Tibial nerve (tissue), 4 donors: Measurements from ENCODE around the gene TNFSF15. TPM values are rescaled to one million over a fixed set of nuclear protein-coding genes. Genes with fewer than 3 reads are reported as not detected.

Experiments
- DNase-seq, 2 donors: peaks; one replicate each; pipeline ENCODE4 v3.0.0-alpha.2; 2019; ENCODE audit warnings: low spot score in 2 of 2
- H3K27ac ChIP-seq, 4 donors: fragments of 200-600 bp; sonication (generic) in 3 of 4; one replicate each; pipeline ENCODE4 v1.5.1; 2017 to 2019; ENCODE audit warnings: mild to moderate bottlenecking in 1 of 4
- H3K27me3 ChIP-seq, 2 donors: fragments of 200-600 bp; sonication (generic) in 1 of 2; one replicate each; pipeline versions ENCODE4 v1.5.1 to v1.6.0; 2017 to 2019
- H3K36me3 ChIP-seq, 3 donors: fragments of 200-600 bp; sonication (generic); one replicate each; pipeline ENCODE4 v1.5.1; 2018 to 2019
- H3K4me1 ChIP-seq, 4 donors: fragments of 200-600 bp; sonication (generic) in 3 of 4; one replicate each; pipeline ENCODE4 v1.5.1; 2017 to 2019
- H3K4me3 ChIP-seq, 4 donors: fragments of 200-600 bp; sonication (generic) in 3 of 4; one replicate each; pipeline ENCODE4 v1.5.1; 2017 to 2019; ENCODE audit warnings: mild to moderate bottlenecking in 1 of 4, moderate library complexity in 1 of 4
- H3K9me3 ChIP-seq, 4 donors: fragments of 200-600 bp; sonication (generic) in 3 of 4; one replicate each; pipeline ENCODE4 v1.5.1; 2017 to 2019
- CTCF ChIP-seq, 5 experiments: fragments of 200-600 bp in 3 of 5; fragments of 450-650 bp in 2 of 5; sonication (generic) in 3 of 5; IDR thresholded peaks; one replicate each; pipeline ENCODE4 v1.5.1; 2016 to 2019; ENCODE audit warnings: antibody characterized with exemption in 5 of 5, mild to moderate bottlenecking in 3 of 5, moderate library complexity in 2 of 5
- EP300 ChIP-seq, 2 donors: sonication (generic); formaldehyde crosslinking; IDR thresholded peaks; one replicate each; pipeline ENCODE4 v1.6.1; 2017; ENCODE audit warnings: antibody characterized with exemption in 2 of 2, mild to moderate bottlenecking in 1 of 2
- POLR2A ChIP-seq, 2 donors: fragments of 450-650 bp; IDR thresholded peaks; one replicate each; pipeline ENCODE4 v1.6.1; 2017; ENCODE audit warnings: antibody characterized with exemption in 2 of 2, mild to moderate bottlenecking in 2 of 2, moderate library complexity in 2 of 2
- WGBS, 2 donors: methylation state at CpG; one replicate each; pipeline ENCODE4 v1.1.5; 2018; 5-methylcytosine and 5-hydroxymethylcytosine counted together
- total RNA-seq, 4 donors: library from RNA; depleted of rRNA; stranded (reverse); fragments of >200 nt; gene quantifications; one replicate each; pipeline ENCODE4 v1.1.0, GENCODE V29; 2016

Gene TNFSF15
- total RNA-seq, 4 donors from 2014 or later = 0.30 to 2.1 (median 1.2) TPM

DNA sequence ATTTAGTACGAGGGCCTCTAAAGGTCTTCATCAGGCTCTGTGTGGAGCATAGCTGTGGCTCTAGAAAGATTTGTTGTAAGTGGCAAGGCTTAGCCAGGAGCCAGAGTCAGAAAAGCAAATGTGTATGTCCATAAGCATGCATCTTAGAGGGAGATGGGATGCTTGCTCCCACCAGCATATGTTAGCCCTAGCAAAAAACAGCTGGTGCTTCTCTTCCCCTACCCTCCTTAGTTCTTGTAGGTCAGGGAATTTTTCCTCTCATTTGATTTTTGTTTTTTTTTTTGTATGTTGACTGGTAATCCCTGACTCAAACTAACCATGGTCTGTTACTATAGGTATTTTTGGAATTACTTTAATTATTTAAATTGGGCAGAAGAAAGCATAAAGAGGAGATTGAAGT lies 7.7 kb downstream of the TNFSF15 start:
- Histone ChIP-seq H3K9me3 (no peaks in the 10 kb centered on the region), H3K4me1 (peaks cover 0 to 14% (median 0%) of the 10 kb centered on the region in 4 donors), H3K4me3 (no peak overlapping the region), H3K27me3 (no peaks in the 10 kb centered on the region), H3K27ac (no peak overlapping the region), H3K36me3 (no peaks in the 10 kb centered on the region)
- TF ChIP-seq EP300 (IDR thresholded peaks at IDR 0.05) = no peak
- no peak for DNase-seq
- WGBS, 2 donors = 56 to 57% methylated on average over 1 of the region's 1 CpG

- no peaks in the 10 kb centered on the region for H3K27me3 ChIP-seq
- H3K4me3 ChIP-seq = no peak overlapping the region
- DNase-seq = no peak
- H3K36me3 ChIP-seq = no peaks in the 10 kb centered on the region
- no peak overlapping the region for H3K27ac ChIP-seq
- H3K9me3 ChIP-seq = no peaks in the 10 kb centered on the region
- 94 to 95% methylated on average over 4 of the region's 4 CpGs for WGBS, 2 donors
- H3K4me1 ChIP-seq = peaks cover 0 to 11% (median 0%) of the 10 kb centered on the region in 4 donors
- TF ChIP-seq POLR2A (IDR thresholded peaks at IDR 0.05) (no peak), EP300 (IDR thresholded peaks at IDR 0.05) (no peak), CTCF (IDR thresholded peaks at IDR 0.05) (no peak)
Observed at GRCh38 chr9:114792396-114792795, 13.4 kb downstream of the TNFSF15 start.

DNA sequence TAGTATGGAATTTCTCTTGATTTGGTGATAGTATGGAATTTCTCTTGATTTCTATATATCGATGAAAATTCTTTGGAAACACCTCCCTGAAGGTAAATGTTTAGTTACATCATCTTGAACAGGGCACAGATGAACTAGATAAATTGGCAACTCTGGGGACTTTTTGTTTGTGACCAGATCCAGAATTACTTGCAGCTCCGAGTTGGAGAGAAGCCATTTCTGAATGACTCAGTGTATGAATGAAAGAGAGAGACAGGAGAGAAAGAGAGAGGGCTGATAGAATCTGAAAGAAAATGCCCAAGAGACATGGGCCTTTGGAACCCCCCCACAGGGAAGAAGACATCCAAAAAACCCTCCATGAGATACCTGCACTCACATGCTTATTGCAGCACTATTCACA lies 14.1 kb downstream of the TNFSF15 start:
- H3K4me3 ChIP-seq = no peak overlapping the region
- peaks cover 0 to 11% (median 0%) of the 10 kb centered on the region in 4 donors for H3K4me1 ChIP-seq
- DNase-seq = no peak
- TF ChIP-seq CTCF (IDR thresholded peaks at IDR 0.05) (no peak), EP300 (IDR thresholded peaks at IDR 0.05) (no peak), POLR2A (IDR thresholded peaks at IDR 0.05) (no peak)
- 84 to 89% methylated on average over 2 of the region's 2 CpGs for WGBS, 2 donors
- H3K27ac ChIP-seq = no peak overlapping the region
- no peaks in the 10 kb centered on the region for H3K9me3 ChIP-seq
- H3K27me3 ChIP-seq = no peaks in the 10 kb centered on the region
- no peaks in the 10 kb centered on the region for H3K36me3 ChIP-seq

DNA sequence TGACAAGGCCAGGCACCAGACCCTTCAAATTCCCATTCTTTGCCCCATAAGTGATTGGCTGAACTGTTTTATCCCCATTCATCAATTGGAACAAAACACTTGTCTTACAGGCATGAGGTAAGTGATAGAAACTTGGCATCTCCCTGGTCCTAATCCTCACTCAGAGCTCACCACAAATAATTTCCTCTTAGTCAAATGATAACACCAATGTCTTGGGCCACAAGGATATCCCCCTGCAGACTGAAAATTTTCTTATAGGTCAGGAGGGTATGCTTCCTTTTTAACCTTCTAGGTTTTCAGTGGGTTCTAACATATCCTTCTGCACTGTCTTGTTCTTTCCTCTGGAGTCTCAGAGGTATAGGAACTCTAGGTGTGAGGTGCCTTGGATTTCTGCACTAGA lies 14.5 kb downstream of the TNFSF15 start:
- no peak for TF ChIP-seq EP300 (IDR thresholded peaks at IDR 0.05)
- Histone ChIP-seq H3K4me3 (no peak overlapping the region), H3K27ac (no peak overlapping the region), H3K27me3 (no peaks in the 10 kb centered on the region), H3K36me3 (no peaks in the 10 kb centered on the region), H3K9me3 (no peaks in the 10 kb centered on the region), H3K4me1 (peaks cover 0 to 11% (median 0%) of the 10 kb centered on the region in 4 donors)
- no peak for DNase-seq

DNA sequence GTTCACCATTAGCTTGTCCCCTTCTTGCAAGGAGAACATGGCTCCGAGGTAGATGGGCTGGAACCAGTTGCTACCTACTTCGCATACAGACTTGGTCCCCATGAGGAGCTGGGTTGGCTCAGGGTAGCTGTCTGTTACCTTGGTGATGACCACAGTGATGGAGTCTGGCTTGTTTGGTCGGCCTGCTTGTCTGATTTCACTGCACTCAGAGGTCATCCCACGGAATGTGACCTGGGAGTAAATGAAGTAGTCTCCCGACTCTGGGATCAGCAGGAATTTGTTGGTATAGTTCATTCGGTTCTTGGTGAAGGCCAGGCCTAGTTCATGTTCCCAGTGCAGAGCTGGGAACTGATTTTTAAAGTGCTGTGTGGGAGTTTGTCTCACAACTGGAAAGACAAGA lies 15.3 kb downstream of the TNFSF15 start:
- WGBS, 2 donors = 44 to 70% methylated on average over 6 of the region's 6 CpGs
- H3K27me3 ChIP-seq = no peaks in the 10 kb centered on the region

GRCh38 chr9:114789006-114789405 lies 16.8 kb downstream of the TNFSF15 start:
- Histone ChIP-seq H3K36me3 (no peaks in the 10 kb centered on the region), H3K27me3 (no peaks in the 10 kb centered on the region), H3K27ac (no peak overlapping the region), H3K9me3 (no peaks in the 10 kb centered on the region), H3K4me3 (no peak overlapping the region), H3K4me1 (peaks cover 0 to 11% (median 0%) of the 10 kb centered on the region in 4 donors)
- TF ChIP-seq CTCF (IDR thresholded peaks at IDR 0.05) (no peak), EP300 (IDR thresholded peaks at IDR 0.05) (no peak), POLR2A (IDR thresholded peaks at IDR 0.05) (no peak)
- WGBS, 2 donors = 92 to 96% methylated on average over 3 of the region's 3 CpGs
- no peak for DNase-seq

More for the DNA sequence above, 15.3 kb downstream of the TNFSF15 start:
- no peaks in the 10 kb centered on the region for H3K36me3 ChIP-seq
- H3K27ac ChIP-seq = no peak overlapping the region
- TF ChIP-seq EP300 (IDR thresholded peaks at IDR 0.05) = no peak
- H3K4me1 ChIP-seq = peaks cover 0 to 11% (median 0%) of the 10 kb centered on the region in 4 donors
- H3K4me3 ChIP-seq = no peak overlapping the region
- DNase-seq = no peak
- H3K9me3 ChIP-seq = no peaks in the 10 kb centered on the region
